Left renal pelvis (tissue), 4 donors: ENCODE results near the gene UGT2A3. TPM values are rescaled to one million over a fixed set of nuclear protein-coding genes. Genes with fewer than 3 reads are reported as not detected.

Experiments
- DNase-seq, 4 donors: peaks; one replicate each; pipeline ENCODE4 v3.0.0-alpha.2; 2013; ENCODE audit warnings: low read depth in 4 of 4, low spot score in 3 of 4
- polyA plus RNA-seq, 4 donors: library from polyadenylated mRNA; unstranded; fragments of 120-200 nt; gene quantifications; one replicate each; pipeline ENCODE4 v1.2.1, GENCODE V29; 2013; ENCODE audit not compliant: insufficient read length in 4 of 4

The UGT2A3 gene
- polyA plus RNA-seq, 4 donors, result 1.9 to 175 (median 75.7) TPM

- no peak for DNase-seq
Measured at GRCh38 chr4:68921051-68921450, 30.6 kb downstream of the UGT2A3 start.

- no peak for DNase-seq
Measured at GRCh38 chr4:68917016-68917415, 34.6 kb downstream of the UGT2A3 start.

- no peak for DNase-seq
Measured at GRCh38 chr4:68912807-68913206, 38.8 kb downstream of the UGT2A3 start.

- DNase-seq, result no peak
Measured at GRCh38 chr4:68909385-68909784, 42.2 kb downstream of the UGT2A3 start.

GRCh38 chr4:68907788-68908700, 43.6 kb downstream of the UGT2A3 start:
- DNase-seq, result no peak

- no peak for DNase-seq
Measured at GRCh38 chr4:68907245-68907644, 44.4 kb downstream of the UGT2A3 start.

GRCh38 chr4:68906780-68907137, 44.8 kb downstream of the UGT2A3 start:
- no peak for DNase-seq

GRCh38 chr4:68905939-68906779, 45.4 kb downstream of the UGT2A3 start:
- peak; percentile 31 to 56 (median 46) for DNase-seq

GRCh38 chr4:68905598-68905938, 46.0 kb downstream of the UGT2A3 start:
- DNase-seq, result no peak

- DNase-seq, result no peak
Measured at GRCh38 chr4:68904786-68905185, 46.8 kb downstream of the UGT2A3 start.

- DNase-seq, result no peak
Measured at GRCh38 chr4:68896749-68897148, 54.9 kb downstream of the UGT2A3 start.

- no peak for DNase-seq
Measured at GRCh38 chr4:68895561-68896198, 55.9 kb downstream of the UGT2A3 start.

- no peak for DNase-seq
Measured at GRCh38 chr4:68892861-68893260, 58.7 kb downstream of the UGT2A3 start.

- no peak for DNase-seq
Measured at GRCh38 chr4:68891678-68892077, 59.9 kb downstream of the UGT2A3 start.

GRCh38 chr4:68885545-68885944, 66.1 kb downstream of the UGT2A3 start:
- no peak for DNase-seq

- no peak for DNase-seq
Measured at GRCh38 chr4:68883870-68884269, 67.7 kb downstream of the UGT2A3 start.

Other genes starting within 250 kb of the UGT2A3 start
- gene UGT2B10, start 135.8 kb downstream of the UGT2A3 start, polyA plus RNA-seq, result under 1 TPM; 0.15 to 0.76 (median 0.32) TPM
- 10 to 100 TPM in 3 of 4 donors, 1 to 10 TPM in 1; 1.6 to 84.7 (median 68.1) TPM for gene UGT2B7, start 144.7 kb upstream of the UGT2A3 start, polyA plus RNA-seq